ENCODE measurements around the gene TRPC6. TPM values are rescaled to one million over a fixed set of nuclear protein-coding genes. Genes with fewer than 3 reads are reported as not detected.

TRPC6 gene
- total RNA-seq, 1 experiment from 2014 or later, result not detected

GRCh38 chr11:101516546-101516945 lies 67.3 kb downstream of the TRPC6 start:
- POLR2A ChIA-PET (ENCODE audit: unreplicated experiment), result no interaction called here
- Histone ChIP-seq H3K4me2 (ENCODE audit: low read length) (no peak overlapping the region), H3K9me3 (ENCODE audit: low read length) (no peaks in the 10 kb centered on the region), H3K79me2 (ENCODE audit: low read length) (no peaks in the 10 kb centered on the region), H3F3A (ENCODE audit: low read length, unreplicated experiment) (no peaks in the 10 kb centered on the region), H3K9ac (ENCODE audit: low read length) (no peak overlapping the region), H4K20me1 (ENCODE audit: low read length) (no peaks in the 10 kb centered on the region), H3K27ac (ENCODE audit: low read length) (no peak overlapping the region), H3K36me3 (ENCODE audit: low read depth, low read length) (no peaks in the 10 kb centered on the region), H3K4me1 (ENCODE audit: insufficient read depth, low read length) (no peaks in the 10 kb centered on the region), H3K4me3 (ENCODE audit: low read length) (no peak overlapping the region), H3K27me3 (ENCODE audit: low read length) (peaks cover 60% of the 10 kb centered on the region), H2AFZ (ENCODE audit: low read length) (no peak overlapping the region), H3K9me2 (replicated peaks; ENCODE audit: low read length) (no peaks in the 10 kb centered on the region)
- intact Hi-C loops (cut with micrococcal nuclease), result no loop called here
- TF ChIP-seq EZH2 (IDR thresholded peaks at IDR 0.05; ENCODE audit: low read length, unreplicated experiment) (no peak), CTCF (conservative IDR thresholded peaks at IDR 0.05; ENCODE audit: low read depth, low read length) (no peak), EZH2phosphoT487 (IDR thresholded peaks at IDR 0.05; ENCODE audit: borderline replicate concordance, low read length) (no peak)
- DNase-seq, result no peak
- ATAC-seq, result no peak
- no TSS peak for BruUV-seq (replicated peaks)
- CTCF ChIA-PET, result no interaction called here

DNA sequence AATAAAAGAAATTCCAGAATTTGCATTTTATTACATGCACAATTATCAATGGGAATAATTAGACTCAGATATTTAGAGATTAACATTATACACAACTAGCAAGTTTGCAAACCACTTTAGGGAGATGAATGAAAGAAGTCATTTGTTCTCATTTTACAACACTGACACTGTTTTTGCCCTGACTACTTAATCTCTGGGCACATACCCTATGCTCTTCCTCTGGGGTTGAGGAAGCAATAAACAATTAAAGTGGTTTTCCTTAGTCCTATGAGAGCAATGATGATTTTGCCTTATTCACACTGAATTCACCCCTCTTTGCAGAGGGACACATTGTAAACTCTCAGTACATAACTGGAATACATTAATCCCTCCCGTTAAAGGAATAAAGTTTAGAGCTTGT lies 72.7 kb downstream of the TRPC6 start:
- H2AFZ ChIP-seq (ENCODE audit: low read length), result no peak overlapping the region
- TF ChIP-seq EZH2phosphoT487 (IDR thresholded peaks at IDR 0.05; ENCODE audit: borderline replicate concordance, low read length) (no peak), EZH2 (IDR thresholded peaks at IDR 0.05; ENCODE audit: low read length, unreplicated experiment) (no peak), CTCF (conservative IDR thresholded peaks at IDR 0.05; ENCODE audit: low read depth, low read length) (no peak)
- POLR2A ChIA-PET (ENCODE audit: unreplicated experiment), result no interaction called here
- no peak overlapping the region for H3K4me3 ChIP-seq (ENCODE audit: low read length)
- H3F3A ChIP-seq (ENCODE audit: low read length, unreplicated experiment), result no peaks in the 10 kb centered on the region
- H3K9ac ChIP-seq (ENCODE audit: low read length), result no peak overlapping the region
- no peaks in the 10 kb centered on the region for H3K4me1 ChIP-seq (ENCODE audit: insufficient read depth, low read length)
- H3K79me2 ChIP-seq (ENCODE audit: low read length), result no peaks in the 10 kb centered on the region
- H3K36me3 ChIP-seq (ENCODE audit: low read depth, low read length), result no peaks in the 10 kb centered on the region
- no peak overlapping the region for H3K27ac ChIP-seq (ENCODE audit: low read length)
- H4K20me1 ChIP-seq (ENCODE audit: low read length), result no peaks in the 10 kb centered on the region
- intact Hi-C loops (cut with micrococcal nuclease), result no loop called here
- CTCF ChIA-PET, result no interaction called here
- no peak for DNase-seq
- no peaks in the 10 kb centered on the region for H3K9me3 ChIP-seq (ENCODE audit: low read length)
- no peak for ATAC-seq
- no peaks in the 10 kb centered on the region for H3K9me2 ChIP-seq (replicated peaks; ENCODE audit: low read length)
- H3K4me2 ChIP-seq (ENCODE audit: low read length), result no peak overlapping the region
- no TSS peak for BruUV-seq (replicated peaks)
- peaks cover 58% of the 10 kb centered on the region for H3K27me3 ChIP-seq (ENCODE audit: low read length)

- intact Hi-C loops (cut with micrococcal nuclease), result no loop called here
- CTCF ChIA-PET, result no interaction called here
Observed at GRCh38 chr11:101510591-101510990, 73.2 kb downstream of the TRPC6 start.

More at GRCh38 chr11:101510591-101510990, 73.2 kb downstream of the TRPC6 start:
- no peak overlapping the region for H3K4me2 ChIP-seq (ENCODE audit: low read length)
- ATAC-seq, result no peak
- H3K27me3 ChIP-seq (ENCODE audit: low read length), result peaks cover 56% of the 10 kb centered on the region
- H3K4me3 ChIP-seq (ENCODE audit: low read length), result no peak overlapping the region
- H3K27ac ChIP-seq (ENCODE audit: low read length), result no peak overlapping the region
- H2AFZ ChIP-seq (ENCODE audit: low read length), result no peak overlapping the region
- no peaks in the 10 kb centered on the region for H3K9me3 ChIP-seq (ENCODE audit: low read length)
- POLR2A ChIA-PET (ENCODE audit: unreplicated experiment), result no interaction called here
- no peaks in the 10 kb centered on the region for H3K9me2 ChIP-seq (replicated peaks; ENCODE audit: low read length)
- no peaks in the 10 kb centered on the region for H3K4me1 ChIP-seq (ENCODE audit: insufficient read depth, low read length)
- no peaks in the 10 kb centered on the region for H4K20me1 ChIP-seq (ENCODE audit: low read length)
- no peaks in the 10 kb centered on the region for H3K79me2 ChIP-seq (ENCODE audit: low read length)
- TF ChIP-seq EZH2 (IDR thresholded peaks at IDR 0.05; ENCODE audit: low read length, unreplicated experiment), result no peak
- H3K36me3 ChIP-seq (ENCODE audit: low read depth, low read length), result no peaks in the 10 kb centered on the region
- BruUV-seq (replicated peaks), result no TSS peak
- no peak for DNase-seq
- no peak overlapping the region for H3K9ac ChIP-seq (ENCODE audit: low read length)
- H3F3A ChIP-seq (ENCODE audit: low read length, unreplicated experiment), result no peaks in the 10 kb centered on the region

All from PC-3 (cell line).